ENCODE results near the gene SMIM38.

- TF ChIP-seq CTCF (IDR thresholded peaks at IDR 0.05; ENCODE audit: low read length): no peak
- TF ChIP-seq EZH2 (IDR thresholded peaks at IDR 0.05; ENCODE audit: borderline replicate concordance, low read length): no peak
These were observed 33.3 kb downstream of the SMIM38 start for GRCh38 chr11:69189059-69189458.
